Uterus (tissue), 2 donors: Measurements from ENCODE around the gene INPP5A.

Experiments used
- POLR2A ChIP-seq, 2 donors: fragments of 450-650 bp; IDR thresholded peaks; one replicate each; pipeline ENCODE4 v1.6.1; 2016; ENCODE audit warnings: antibody characterized with exemption in 2 of 2, mild to moderate bottlenecking in 1 of 2, moderate library complexity in 1 of 2
- TF ChIP-seq, protein P1 (sequence below), 4 experiments: fragments of 200-600 bp in 2 of 4; fragments of 450-650 bp in 2 of 4; sonication (generic) in 2 of 4; IDR thresholded peaks; one replicate each; pipeline ENCODE4 v1.5.1; 2016 to 2019; ENCODE audit warnings: antibody characterized with exemption in 4 of 4, mild to moderate bottlenecking in 2 of 4, moderate library complexity in 1 of 4

DNA sequence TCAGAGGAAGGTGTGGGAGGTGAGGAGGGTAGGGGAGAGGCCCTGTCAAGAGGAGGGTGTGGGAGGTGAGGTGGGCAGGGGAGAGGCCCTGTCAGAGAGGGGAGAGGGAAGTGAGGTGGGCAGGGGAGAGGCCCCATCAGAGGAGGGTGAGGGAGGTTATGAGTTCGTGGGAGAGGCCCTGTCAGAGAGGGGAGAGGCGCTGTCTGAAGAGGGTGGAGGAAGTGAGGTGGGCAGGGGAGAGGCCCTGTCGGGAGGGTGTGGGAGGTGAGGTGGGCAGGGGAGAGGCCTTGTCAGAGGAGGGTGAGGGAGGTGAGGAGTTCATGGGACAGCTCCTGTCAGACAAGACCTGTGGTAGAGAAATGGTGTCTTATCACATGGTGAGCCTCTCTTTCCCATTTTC, 74.4 kb downstream of the INPP5A start:
- TF ChIP-seq, protein P1, sequence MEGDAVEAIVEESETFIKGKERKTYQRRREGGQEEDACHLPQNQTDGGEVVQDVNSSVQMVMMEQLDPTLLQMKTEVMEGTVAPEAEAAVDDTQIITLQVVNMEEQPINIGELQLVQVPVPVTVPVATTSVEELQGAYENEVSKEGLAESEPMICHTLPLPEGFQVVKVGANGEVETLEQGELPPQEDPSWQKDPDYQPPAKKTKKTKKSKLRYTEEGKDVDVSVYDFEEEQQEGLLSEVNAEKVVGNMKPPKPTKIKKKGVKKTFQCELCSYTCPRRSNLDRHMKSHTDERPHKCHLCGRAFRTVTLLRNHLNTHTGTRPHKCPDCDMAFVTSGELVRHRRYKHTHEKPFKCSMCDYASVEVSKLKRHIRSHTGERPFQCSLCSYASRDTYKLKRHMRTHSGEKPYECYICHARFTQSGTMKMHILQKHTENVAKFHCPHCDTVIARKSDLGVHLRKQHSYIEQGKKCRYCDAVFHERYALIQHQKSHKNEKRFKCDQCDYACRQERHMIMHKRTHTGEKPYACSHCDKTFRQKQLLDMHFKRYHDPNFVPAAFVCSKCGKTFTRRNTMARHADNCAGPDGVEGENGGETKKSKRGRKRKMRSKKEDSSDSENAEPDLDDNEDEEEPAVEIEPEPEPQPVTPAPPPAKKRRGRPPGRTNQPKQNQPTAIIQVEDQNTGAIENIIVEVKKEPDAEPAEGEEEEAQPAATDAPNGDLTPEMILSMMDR (IDR thresholded peaks at IDR 0.05), result no peak
- no peak for TF ChIP-seq POLR2A (IDR thresholded peaks at IDR 0.05)
